Measurements from ENCODE around the gene HIP1.
"Not testable (repeated sequence)": the region's sequence is repeated elsewhere in the genome, so short reads cannot be mapped to it uniquely, and the experiment has no call there.

HIP1 gene

DNA sequence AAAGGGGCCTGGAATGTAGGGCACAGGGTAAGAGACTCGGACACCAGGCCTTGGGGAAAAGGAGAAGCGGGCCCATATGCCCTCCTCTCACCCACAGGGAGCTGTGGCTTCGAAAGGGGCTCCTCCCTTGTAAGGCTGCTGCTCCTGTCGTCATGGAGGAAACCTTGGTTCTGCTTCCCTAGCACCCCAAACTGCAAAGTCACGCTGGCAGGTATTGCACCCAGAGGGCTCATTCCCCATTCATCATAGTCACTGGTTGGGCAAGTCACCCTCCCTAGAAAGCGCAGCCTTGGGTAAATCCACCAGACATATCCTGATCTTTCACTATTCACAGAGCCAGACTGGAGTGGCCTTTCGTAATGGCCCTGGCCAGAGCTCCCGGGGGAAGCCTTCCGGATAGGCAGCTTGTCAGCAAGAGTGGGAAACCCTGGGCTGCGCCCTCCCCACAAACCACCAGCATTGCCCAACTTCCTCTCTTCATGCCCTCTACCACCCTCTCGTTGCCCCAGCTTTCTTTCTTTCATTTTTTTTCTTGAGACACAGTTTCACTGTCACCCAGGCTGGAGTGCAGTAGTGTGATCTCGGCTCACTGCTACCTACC, 121.0 kb downstream of the HIP1 start:
- no peak overlapping the region for H3K4me3 ChIP-seq (ENCODE audit: low read depth, low read length)
- DNase-seq (ENCODE audit: low read depth): peak; percentile 70
- TF ChIP-seq, protein P1, sequence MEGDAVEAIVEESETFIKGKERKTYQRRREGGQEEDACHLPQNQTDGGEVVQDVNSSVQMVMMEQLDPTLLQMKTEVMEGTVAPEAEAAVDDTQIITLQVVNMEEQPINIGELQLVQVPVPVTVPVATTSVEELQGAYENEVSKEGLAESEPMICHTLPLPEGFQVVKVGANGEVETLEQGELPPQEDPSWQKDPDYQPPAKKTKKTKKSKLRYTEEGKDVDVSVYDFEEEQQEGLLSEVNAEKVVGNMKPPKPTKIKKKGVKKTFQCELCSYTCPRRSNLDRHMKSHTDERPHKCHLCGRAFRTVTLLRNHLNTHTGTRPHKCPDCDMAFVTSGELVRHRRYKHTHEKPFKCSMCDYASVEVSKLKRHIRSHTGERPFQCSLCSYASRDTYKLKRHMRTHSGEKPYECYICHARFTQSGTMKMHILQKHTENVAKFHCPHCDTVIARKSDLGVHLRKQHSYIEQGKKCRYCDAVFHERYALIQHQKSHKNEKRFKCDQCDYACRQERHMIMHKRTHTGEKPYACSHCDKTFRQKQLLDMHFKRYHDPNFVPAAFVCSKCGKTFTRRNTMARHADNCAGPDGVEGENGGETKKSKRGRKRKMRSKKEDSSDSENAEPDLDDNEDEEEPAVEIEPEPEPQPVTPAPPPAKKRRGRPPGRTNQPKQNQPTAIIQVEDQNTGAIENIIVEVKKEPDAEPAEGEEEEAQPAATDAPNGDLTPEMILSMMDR (IDR thresholded peaks at IDR 0.05; ENCODE audit: insufficient read depth, low read depth, low read length, missing control alignments): no peak

DNA sequence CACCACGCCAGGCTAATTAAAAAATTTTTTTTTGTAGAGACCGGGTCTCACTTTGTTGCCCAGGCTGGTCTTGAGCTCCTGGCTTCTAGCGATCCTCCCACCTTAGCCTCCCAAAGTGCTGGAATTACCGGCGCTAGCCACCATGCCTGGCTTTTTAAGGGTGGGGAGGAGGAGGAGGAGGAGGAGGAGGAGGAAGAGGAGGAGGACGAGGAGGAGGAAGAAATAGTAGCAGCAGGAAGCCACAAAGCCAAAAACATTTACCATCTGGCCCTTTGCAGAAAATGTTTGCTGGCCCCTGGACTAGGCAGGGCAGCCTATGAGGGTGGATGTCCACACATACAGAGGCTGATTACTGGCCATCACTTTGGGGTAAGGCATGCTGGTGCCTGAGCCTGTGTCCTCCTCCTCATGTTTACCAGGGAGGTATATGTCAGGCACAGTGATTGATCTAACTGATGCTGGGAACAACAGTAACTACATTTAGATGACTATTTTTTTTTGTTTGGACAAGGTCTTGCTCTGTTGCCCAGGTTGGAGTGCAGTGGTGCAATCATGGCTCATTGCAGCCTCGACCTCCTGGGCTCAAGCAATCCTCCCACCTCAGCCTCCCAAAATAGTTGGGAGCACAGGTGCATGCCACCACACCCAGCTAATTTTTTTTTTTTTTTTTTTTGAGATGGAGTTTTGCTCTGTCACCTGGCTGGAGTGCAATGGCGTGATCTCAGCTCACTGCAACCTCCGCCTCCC, 122.1 kb downstream of the HIP1 start:
- TF ChIP-seq, protein P1 (IDR thresholded peaks at IDR 0.05; ENCODE audit: insufficient read depth, low read depth, low read length, missing control alignments): no peak
- DNase-seq (ENCODE audit: low read depth): no peak
- H3K4me3 ChIP-seq (ENCODE audit: low read depth, low read length): no peak overlapping the region

GRCh38 chr7:75614401-75614800, 124.3 kb downstream of the HIP1 start:
- no peak for DNase-seq (ENCODE audit: low read depth)
- TF ChIP-seq, protein P1 (IDR thresholded peaks at IDR 0.05; ENCODE audit: insufficient read depth, low read depth, low read length, missing control alignments): no peak
- H3K4me3 ChIP-seq (ENCODE audit: low read depth, low read length): no peak overlapping the region

- no peak for DNase-seq (ENCODE audit: low read depth)
- TF ChIP-seq, protein P1 (IDR thresholded peaks at IDR 0.05; ENCODE audit: insufficient read depth, low read depth, low read length, missing control alignments): no peak
- H3K4me3 ChIP-seq (ENCODE audit: low read depth, low read length): no peak overlapping the region
These were observed 125.4 kb downstream of the HIP1 start for GRCh38 chr7:75613351-75613750.

- no peak overlapping the region for H3K4me3 ChIP-seq (ENCODE audit: low read depth, low read length)
- TF ChIP-seq, protein P1 (IDR thresholded peaks at IDR 0.05; ENCODE audit: insufficient read depth, low read depth, low read length, missing control alignments): no peak
- DNase-seq (ENCODE audit: low read depth): no peak
These were observed 127.1 kb downstream of the HIP1 start for GRCh38 chr7:75611557-75612178.

DNA sequence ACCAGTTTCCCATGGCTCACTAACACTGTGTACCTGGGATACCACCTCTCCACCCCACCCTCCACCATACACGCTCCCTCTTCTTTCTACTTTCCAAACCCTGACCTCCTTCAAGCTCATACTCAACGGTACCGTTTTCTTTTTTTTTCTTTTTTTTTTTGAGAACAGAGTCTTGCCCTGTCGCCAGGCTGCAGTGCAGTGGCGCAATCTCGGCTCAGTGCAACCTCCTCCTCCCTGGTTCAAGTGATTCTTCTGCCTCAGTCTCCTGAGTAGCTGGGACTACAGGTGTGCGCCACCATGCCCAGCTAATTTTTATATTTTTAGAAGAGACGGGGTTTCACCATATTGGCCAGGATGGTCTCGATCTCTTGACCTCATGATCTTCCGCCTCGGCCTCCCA, 129.3 kb downstream of the HIP1 start:
- DNase-seq (ENCODE audit: low read depth); H3K4me3 ChIP-seq (ENCODE audit: low read depth, low read length): not testable (repeated sequence)

- H3K4me3 ChIP-seq (ENCODE audit: low read depth, low read length): no peak overlapping the region
- TF ChIP-seq, protein P1 (IDR thresholded peaks at IDR 0.05; ENCODE audit: insufficient read depth, low read depth, low read length, missing control alignments): no peak
- no peak for DNase-seq (ENCODE audit: low read depth)
These were observed 130.2 kb downstream of the HIP1 start for GRCh38 chr7:75608451-75609122.
